SJCRH30 (cell line): Measurements from ENCODE around the gene TP63. TPM values are rescaled to one million over a fixed set of nuclear protein-coding genes. Genes with fewer than 3 reads are reported as not detected.
"Not testable (repeated sequence)": the region's sequence is repeated elsewhere in the genome, so short reads cannot be mapped to it uniquely, and the experiment has no call there.

Experiments used
- DNase-seq, 2 experiments: peaks; one replicate each; pipeline ENCODE4 v3.0.0-alpha.2; 2015 to 2020
- H3K27ac ChIP-seq: fragments of 250-450 bp; sonication (Bioruptor Pico); 2 replicates; pipeline ENCODE4 v1.5.1; 2020; ENCODE audit warnings: mild to moderate bottlenecking, moderate library complexity
- H3K27me3 ChIP-seq: fragments of 250-450 bp; sonication (Bioruptor Pico); 2 replicates; pipeline ENCODE4 v1.5.1; 2020; ENCODE audit warnings: mild to moderate bottlenecking, moderate library complexity
- H3K36me3 ChIP-seq: fragments of 250-450 bp; sonication (Bioruptor Pico); 2 replicates; pipeline ENCODE4 v1.5.1; 2020; ENCODE audit warnings: mild to moderate bottlenecking, moderate library complexity
- H3K4me1 ChIP-seq: fragments of 250-450 bp; sonication (Bioruptor Pico); 2 replicates; pipeline ENCODE4 v1.5.1; 2020; ENCODE audit warnings: mild to moderate bottlenecking, moderate library complexity
- H3K4me3 ChIP-seq: fragments of 250-450 bp; sonication (Bioruptor Pico); 2 replicates; pipeline ENCODE4 v1.5.1; 2020; ENCODE audit warnings: mild to moderate bottlenecking, moderate library complexity
- H3K9me3 ChIP-seq: fragments of 250-450 bp; sonication (Bioruptor Pico); replicated peaks from 2 replicates; pipeline ENCODE4 v1.5.1; 2020; ENCODE audit warnings: mild to moderate bottlenecking, moderate library complexity
- total RNA-seq: library from RNA; depleted of rRNA; stranded (reverse); fragments of >200 nt; shearing (Covaris generic); gene quantifications from 2 replicates; pipeline ENCODE4 v1.2.3, GENCODE V29; 2014; rRNA removed

The TP63 gene
- 0.71 and 1.1 TPM in 2 replicates for total RNA-seq

- H3K27ac ChIP-seq = peak within 1 kb of the TSS; percentile 44
- peak within 1 kb of the TSS; percentile 51 for H3K4me3 ChIP-seq
- no peaks in the 10 kb centered on the region for H3K36me3 ChIP-seq
These were observed at the start of gene TP63 for GRCh38 chr3:189631373-189631408. TP63 (plus strand) TSS chr3:189631389; CDS start chr3:189631516, 127 bp downstream.

DNA sequence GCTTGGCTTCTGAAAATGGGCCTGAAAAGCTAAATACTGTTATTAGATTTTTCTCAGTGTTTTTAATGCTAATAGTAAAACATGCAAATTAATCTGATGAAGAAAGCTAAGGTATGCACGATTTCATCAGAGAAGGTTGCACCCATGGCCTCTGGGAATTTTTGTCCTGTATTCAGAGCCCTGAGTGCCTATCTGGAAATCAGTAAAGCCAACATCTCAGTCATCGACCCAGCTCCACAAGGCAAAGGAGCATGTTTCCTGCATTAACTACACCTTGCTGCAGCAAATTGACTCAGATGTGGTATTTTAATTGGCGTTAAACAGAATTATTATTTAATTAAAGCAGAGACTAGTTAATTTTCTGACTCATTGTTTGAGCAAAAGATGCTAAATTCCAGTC, 49.0 kb upstream of the TP63 start:
- DNase-seq = no peak
- Histone ChIP-seq H3K4me3 (no peak overlapping the region), H3K27ac (no peak overlapping the region), H3K36me3 (no peaks in the 10 kb centered on the region), H3K9me3 (no peaks in the 10 kb centered on the region), H3K4me1 (no peaks in the 10 kb centered on the region), H3K27me3 (no peaks in the 10 kb centered on the region)

More at GRCh38 chr3:189631373-189631408, at the start of gene TP63:
- Histone ChIP-seq H3K27me3 (no peaks in the 10 kb centered on the region), H3K9me3 (no peaks in the 10 kb centered on the region), H3K4me1 (peaks cover 11% of the 10 kb centered on the region)
- no peak for DNase-seq

DNA sequence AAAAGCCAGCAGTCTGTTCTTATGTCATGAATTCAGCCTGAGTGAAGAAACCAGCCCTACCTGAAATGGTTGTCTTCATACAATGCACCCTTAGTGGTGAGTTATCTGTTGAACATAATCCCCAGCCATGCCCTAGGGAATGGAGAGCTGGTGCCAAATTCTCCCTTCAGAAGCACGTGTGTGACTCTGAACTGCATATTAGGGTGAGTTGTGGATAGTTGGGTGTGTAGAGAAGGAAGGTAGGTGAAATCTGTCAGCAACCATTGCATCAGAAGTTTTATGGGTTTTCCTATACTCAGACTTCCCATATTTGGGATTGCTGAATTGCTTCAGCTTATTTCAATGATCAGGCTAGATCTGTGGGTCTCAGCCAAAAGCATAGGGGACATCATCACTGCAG, 46.5 kb upstream of the TP63 start:
- H3K27ac ChIP-seq = no peak overlapping the region
- no peak for DNase-seq
- H3K9me3 ChIP-seq = no peaks in the 10 kb centered on the region
- H3K4me3 ChIP-seq = no peak overlapping the region
- no peaks in the 10 kb centered on the region for H3K4me1 ChIP-seq
- H3K36me3 ChIP-seq = no peaks in the 10 kb centered on the region
- H3K27me3 ChIP-seq = no peaks in the 10 kb centered on the region

DNA sequence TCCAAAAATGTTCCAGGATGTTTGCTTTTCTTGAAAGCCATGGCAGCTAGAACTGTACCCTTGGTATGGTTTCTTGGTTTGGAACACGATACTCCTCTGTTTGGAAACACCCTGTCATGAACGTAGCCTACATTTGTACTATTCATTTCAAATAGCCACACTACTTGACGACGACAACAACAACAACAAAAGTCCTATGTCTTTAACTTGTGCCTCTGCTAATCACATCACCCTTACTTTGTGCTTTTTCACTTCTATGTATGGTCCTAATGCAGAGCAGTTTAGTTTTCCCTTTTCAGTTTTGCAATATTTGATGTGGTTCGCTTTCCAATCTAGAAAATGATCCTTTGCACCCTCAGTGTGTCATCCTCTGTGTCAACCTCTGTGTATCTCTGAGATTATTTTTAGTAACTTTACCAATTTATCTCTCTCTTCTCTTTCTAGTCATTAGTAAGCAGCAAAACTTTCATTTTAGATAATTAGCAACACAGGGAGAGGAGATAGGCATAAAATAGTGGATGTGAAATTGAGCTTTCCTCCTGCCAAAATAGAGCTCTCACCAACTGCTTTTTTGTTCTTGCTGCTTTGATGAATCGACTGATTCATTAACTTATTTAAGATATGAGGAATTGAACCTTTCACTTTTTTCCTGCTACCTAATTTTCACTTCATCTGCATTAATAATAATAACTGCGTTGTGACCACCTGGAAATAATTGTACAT, 44.1 kb upstream of the TP63 start:
- no peak overlapping the region for H3K27ac ChIP-seq
- no peak for DNase-seq
- no peak overlapping the region for H3K4me3 ChIP-seq
- H3K36me3 ChIP-seq = no peaks in the 10 kb centered on the region
- no peaks in the 10 kb centered on the region for H3K4me1 ChIP-seq
- H3K27me3 ChIP-seq = no peaks in the 10 kb centered on the region
- no peaks in the 10 kb centered on the region for H3K9me3 ChIP-seq

DNA sequence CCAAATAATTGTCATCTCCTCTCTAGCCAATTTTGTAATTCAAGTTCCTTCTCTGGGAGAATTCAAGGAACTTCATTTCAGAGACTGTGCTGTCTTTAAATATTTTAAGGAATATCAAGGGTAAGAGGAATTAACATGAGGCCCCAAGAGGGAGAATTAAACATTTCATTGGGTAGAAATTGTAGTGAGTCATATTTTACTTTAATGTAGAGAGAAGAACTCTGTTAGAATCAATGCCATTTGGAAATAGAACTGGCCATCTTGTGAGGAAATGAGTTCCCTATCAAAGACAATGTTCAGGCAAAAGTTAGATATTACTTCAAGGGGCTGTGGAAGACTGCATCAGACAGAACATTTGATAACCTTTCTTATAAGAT, 43.5 kb upstream of the TP63 start:
- no peaks in the 10 kb centered on the region for H3K27me3 ChIP-seq
- no peak overlapping the region for H3K4me3 ChIP-seq
- no peak for DNase-seq
- H3K27ac ChIP-seq = no peak overlapping the region
- H3K4me1 ChIP-seq = no peaks in the 10 kb centered on the region
- H3K36me3 ChIP-seq = no peaks in the 10 kb centered on the region
- no peaks in the 10 kb centered on the region for H3K9me3 ChIP-seq

DNA sequence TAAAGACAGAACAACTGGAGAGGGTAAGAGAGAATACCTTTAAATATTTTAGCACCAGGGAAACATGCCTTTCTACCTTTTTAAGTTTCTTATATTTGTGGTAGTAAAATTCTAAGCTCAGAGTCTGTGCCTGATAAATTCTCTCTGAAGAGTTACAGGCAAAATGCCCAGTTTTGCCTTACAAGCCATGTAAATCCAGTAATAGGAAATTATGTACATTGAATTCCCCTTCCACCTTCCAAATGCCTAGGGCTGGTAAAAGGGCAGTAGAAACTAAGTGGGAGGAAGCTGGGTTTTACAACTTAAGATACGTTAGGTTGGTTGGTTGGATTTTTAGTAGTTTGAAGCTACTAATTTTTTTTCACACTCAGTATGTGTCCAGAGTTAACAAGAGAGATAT, 43.1 kb upstream of the TP63 start:
- H3K4me1 ChIP-seq = no peaks in the 10 kb centered on the region
- no peak for DNase-seq
- no peak overlapping the region for H3K27ac ChIP-seq
- H3K9me3 ChIP-seq = no peaks in the 10 kb centered on the region
- H3K4me3 ChIP-seq = no peak overlapping the region
- H3K27me3 ChIP-seq = no peaks in the 10 kb centered on the region
- H3K36me3 ChIP-seq = no peaks in the 10 kb centered on the region

- no peak overlapping the region for H3K27ac ChIP-seq
- H3K9me3 ChIP-seq = no peaks in the 10 kb centered on the region
- no peaks in the 10 kb centered on the region for H3K36me3 ChIP-seq
- H3K4me1 ChIP-seq = no peaks in the 10 kb centered on the region
- H3K4me3 ChIP-seq = no peak overlapping the region
- DNase-seq = no peak
- H3K27me3 ChIP-seq = no peaks in the 10 kb centered on the region
These were observed 42.6 kb upstream of the TP63 start for GRCh38 chr3:189588475-189589178.

GRCh38 chr3:189589179-189589569, 42.0 kb upstream of the TP63 start:
- H3K4me3 ChIP-seq = no peak overlapping the region
- H3K27ac ChIP-seq = no peak overlapping the region
- no peaks in the 10 kb centered on the region for H3K27me3 ChIP-seq
- H3K9me3 ChIP-seq = no peaks in the 10 kb centered on the region
- no peaks in the 10 kb centered on the region for H3K36me3 ChIP-seq
- no peaks in the 10 kb centered on the region for H3K4me1 ChIP-seq
- no peak for DNase-seq

GRCh38 chr3:189590223-189590622, 41.0 kb upstream of the TP63 start:
- Histone ChIP-seq H3K27ac (no peak overlapping the region), H3K9me3 (no peaks in the 10 kb centered on the region)

GRCh38 chr3:189593581-189593980, 37.6 kb upstream of the TP63 start:
- Histone ChIP-seq H3K9me3 (no peaks in the 10 kb centered on the region), H3K27me3 (no peaks in the 10 kb centered on the region), H3K36me3 (no peaks in the 10 kb centered on the region), H3K4me3 (no peak overlapping the region), H3K4me1 (no peaks in the 10 kb centered on the region), H3K27ac (no peak overlapping the region)
- no peak for DNase-seq

More at GRCh38 chr3:189590223-189590622, 41.0 kb upstream of the TP63 start:
- H3K4me3 ChIP-seq = no peak overlapping the region
- no peaks in the 10 kb centered on the region for H3K27me3 ChIP-seq
- no peaks in the 10 kb centered on the region for H3K4me1 ChIP-seq
- no peaks in the 10 kb centered on the region for H3K36me3 ChIP-seq
- DNase-seq = no peak

GRCh38 chr3:189596078-189596979, 34.9 kb upstream of the TP63 start:
- not testable (repeated sequence) for DNase-seq, H3K27ac ChIP-seq, H3K27me3 ChIP-seq, H3K4me1 ChIP-seq, H3K4me3 ChIP-seq, H3K36me3 ChIP-seq, H3K9me3 ChIP-seq

DNA sequence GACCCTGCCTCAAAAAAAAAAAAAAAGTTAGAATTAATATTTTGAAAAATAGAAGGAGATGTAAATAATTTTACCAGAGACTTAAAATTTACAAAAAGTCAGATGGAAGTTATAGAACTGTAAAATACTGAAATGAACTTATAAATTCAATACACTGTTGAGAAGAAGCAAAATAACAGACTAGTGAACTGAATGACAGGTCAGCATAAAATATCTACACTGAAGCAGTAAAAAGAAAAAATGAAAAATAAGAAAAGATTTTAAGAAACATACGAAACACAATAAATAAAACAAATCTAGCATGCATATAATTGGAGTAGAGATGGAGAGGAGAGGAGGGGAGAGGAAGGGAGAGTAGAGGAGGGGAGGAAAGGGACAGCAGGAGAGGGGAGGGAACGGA, 33.3 kb upstream of the TP63 start:
- Histone ChIP-seq H3K27me3 (no peaks in the 10 kb centered on the region), H3K27ac (no peak overlapping the region), H3K9me3 (no peaks in the 10 kb centered on the region), H3K4me1 (no peaks in the 10 kb centered on the region), H3K4me3 (no peak overlapping the region), H3K36me3 (no peaks in the 10 kb centered on the region)
- DNase-seq = no peak

DNA sequence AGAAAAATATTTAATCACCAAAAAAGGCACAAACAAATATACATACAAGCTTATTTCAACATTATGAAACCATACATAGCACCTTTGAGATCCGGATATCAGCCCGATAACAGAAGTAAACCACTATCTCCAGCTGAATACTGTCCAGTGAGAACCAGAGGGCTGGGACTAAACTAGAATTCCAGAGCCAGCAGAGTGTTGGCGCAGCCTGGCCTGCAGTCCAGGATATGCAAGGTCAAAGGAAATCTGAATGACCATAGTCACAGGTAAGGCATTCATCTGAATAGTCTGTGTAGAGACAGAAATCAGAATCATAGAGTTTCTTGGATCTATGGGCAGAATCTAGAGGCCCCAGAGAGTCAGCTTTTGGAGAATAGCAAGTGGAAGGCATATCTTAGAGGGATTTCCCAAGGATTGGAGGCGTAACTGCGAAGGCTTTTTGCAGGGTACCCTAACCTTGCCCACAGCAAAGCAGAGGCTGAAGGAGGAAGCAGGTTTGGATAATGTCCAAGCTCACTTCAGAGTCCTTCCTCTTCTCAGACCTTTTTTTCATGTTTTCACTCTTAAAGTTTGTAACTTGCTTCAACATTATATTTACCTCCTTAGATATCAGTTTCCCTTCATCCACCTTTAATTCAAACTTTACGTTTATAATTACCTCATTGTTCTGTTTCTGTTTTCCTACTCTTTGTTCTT, 32.5 kb upstream of the TP63 start:
- Histone ChIP-seq H3K4me1 (no peaks in the 10 kb centered on the region), H3K9me3 (no peaks in the 10 kb centered on the region), H3K4me3 (no peak overlapping the region), H3K27ac (no peak overlapping the region), H3K36me3 (no peaks in the 10 kb centered on the region), H3K27me3 (no peaks in the 10 kb centered on the region)
- no peak for DNase-seq

GRCh38 chr3:189602471-189602870, 28.7 kb upstream of the TP63 start:
- DNase-seq = no peak
- H3K4me3 ChIP-seq = no peak overlapping the region
- H3K4me1 ChIP-seq = no peaks in the 10 kb centered on the region
- no peaks in the 10 kb centered on the region for H3K36me3 ChIP-seq
- no peaks in the 10 kb centered on the region for H3K27me3 ChIP-seq
- no peak overlapping the region for H3K27ac ChIP-seq
- no peaks in the 10 kb centered on the region for H3K9me3 ChIP-seq

DNA sequence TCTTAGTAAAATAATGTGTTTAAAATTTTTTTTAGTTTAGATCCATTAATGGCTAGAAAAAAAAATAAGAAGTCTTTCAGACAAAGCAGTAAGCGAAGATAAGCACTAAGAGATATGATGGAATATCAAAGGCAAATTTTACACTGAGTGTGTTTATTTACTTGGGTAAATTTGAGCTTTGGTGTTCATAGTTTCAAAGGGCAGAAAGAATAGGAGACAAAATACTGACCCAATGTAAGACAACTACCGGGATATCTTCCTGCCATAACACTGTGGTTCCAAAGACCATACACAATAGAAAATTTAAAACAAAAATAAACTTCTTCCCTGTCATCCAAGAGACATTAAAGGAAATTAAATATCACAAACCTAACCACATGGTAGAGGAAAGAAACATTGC, 25.5 kb upstream of the TP63 start:
- DNase-seq = no peak
- no peaks in the 10 kb centered on the region for H3K4me1 ChIP-seq
- no peaks in the 10 kb centered on the region for H3K9me3 ChIP-seq
- H3K27me3 ChIP-seq = no peaks in the 10 kb centered on the region
- no peaks in the 10 kb centered on the region for H3K36me3 ChIP-seq
- H3K4me3 ChIP-seq = no peak overlapping the region
- H3K27ac ChIP-seq = no peak overlapping the region
